SIG-M5 (cell line): ENCODE data around the gene GPR137B.

ENCODE experiments used
- DNase-seq: peaks from one replicate; lab custom pipeline; 2025; lab: John Stamatoyannopoulos, UW

GPR137B gene

GRCh38 chr1:236114076-236114747, 28.1 kb upstream of the GPR137B start:
- no peak for DNase-seq

GRCh38 chr1:236117710-236118109, 24.6 kb upstream of the GPR137B start:
- no peak for DNase-seq

- no peak for DNase-seq
Observed at GRCh38 chr1:236119943-236120484, 22.3 kb upstream of the GPR137B start.

- no peak for DNase-seq
Observed at GRCh38 chr1:236120721-236121153, 21.6 kb upstream of the GPR137B start.

DNA sequence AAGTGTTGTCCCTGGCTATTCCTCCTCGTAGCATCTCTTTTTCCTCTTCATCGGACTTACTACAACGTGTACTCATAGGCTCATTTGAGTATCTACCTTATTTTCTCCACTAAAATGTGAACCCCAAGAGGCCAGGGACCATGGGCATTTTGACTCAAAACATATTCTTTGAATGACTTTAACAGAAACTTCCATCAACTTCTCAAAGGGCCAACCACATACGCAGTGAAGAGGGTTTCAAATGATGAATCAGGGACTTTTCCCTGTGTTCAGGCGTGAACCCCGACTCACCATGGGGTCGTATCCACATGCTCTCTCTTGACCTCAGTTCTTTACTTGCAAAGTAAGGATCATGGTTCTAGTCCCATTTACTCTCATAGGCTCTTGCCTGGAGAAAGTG, 20.2 kb upstream of the GPR137B start:
- DNase-seq, result no peak

- DNase-seq, result no peak
Observed at GRCh38 chr1:236123563-236123962, 18.8 kb upstream of the GPR137B start.

DNA sequence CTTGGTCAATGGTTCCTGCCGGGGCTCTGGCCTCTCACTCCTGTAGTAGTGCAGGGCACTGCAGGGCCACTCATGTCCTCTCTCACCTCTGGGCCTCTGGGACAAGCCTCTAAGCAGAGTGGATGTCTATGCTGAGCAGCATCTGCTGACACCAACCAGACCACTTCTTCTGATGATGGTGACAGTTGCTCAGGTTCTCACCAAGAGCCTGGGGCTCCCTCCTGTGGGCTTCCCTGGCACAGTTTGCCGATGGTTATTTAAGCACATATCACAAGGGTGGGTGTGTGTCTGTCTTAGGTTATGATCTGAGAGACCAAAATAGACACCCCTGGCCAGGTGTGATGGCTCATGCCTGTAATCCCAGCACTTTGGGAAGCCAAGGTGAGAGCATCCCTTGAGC, 17.4 kb upstream of the GPR137B start:
- no peak for DNase-seq

DNA sequence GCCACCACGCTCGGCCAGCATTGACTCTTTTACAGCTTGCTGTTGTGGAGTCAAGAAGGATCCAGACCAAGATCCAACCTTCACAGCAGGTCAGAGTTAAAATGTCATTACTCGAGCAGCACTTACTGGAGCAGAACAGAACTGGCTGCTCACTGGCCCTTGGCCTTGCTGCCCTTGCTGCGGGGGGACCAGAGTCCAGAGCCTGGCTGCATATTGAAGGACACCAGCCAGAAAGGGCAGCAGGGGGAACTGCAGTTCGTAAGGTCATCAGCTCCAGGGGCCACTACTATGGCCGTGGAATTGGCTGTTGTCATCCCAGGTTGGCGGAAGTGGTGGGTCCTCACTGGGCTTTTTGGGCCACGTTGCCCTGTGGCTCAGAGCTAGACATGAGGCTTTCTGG, 15.3 kb upstream of the GPR137B start:
- DNase-seq, result no peak

DNA sequence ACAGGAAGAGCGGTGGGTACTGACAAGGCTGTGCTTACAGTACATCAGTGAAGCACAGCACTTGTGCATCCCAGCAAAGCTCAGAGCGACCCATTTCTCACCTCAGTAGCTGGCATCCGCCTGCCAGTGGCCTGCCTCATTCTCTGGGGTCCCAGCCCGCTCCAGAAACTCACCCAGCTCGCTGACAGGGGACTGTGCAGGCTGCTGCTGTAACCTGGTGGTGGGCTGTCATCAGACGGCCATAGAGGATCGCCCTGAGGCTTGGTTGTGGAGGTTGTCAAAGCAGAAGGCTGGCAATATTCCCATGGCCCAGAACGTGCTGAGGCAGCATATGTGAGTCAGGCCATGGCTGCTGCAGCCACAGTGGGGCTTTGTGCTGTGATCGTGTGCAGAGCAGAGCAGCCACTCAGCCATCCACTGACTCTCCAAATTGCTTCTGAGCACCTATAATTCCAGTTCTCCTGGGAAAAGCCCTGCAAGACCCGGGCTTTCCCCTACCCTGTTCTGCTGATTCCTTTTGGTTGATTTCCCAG, 13.6 kb upstream of the GPR137B start:
- no peak for DNase-seq

- no peak for DNase-seq
Observed at GRCh38 chr1:236129306-236129705, 13.0 kb upstream of the GPR137B start.

DNA sequence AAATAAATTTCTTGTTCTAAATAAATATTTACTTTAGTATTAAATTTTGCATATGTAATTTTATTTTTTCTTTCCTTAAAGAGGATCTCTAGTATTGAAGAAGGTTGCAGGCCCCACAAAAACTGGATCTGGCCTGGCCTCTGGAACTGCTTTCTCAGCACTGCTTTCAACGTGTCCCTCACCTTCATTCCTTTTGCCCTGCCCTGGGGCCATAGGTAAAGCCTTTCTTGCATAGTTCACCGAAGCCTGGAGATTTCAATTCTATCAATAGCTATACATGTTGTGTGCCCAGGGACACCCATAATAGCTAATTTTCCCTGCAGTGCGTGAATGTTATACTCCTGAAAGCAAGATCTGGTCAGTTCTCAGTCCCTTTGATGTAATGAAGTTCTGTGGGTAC, 12.0 kb upstream of the GPR137B start:
- no peak for DNase-seq

DNA sequence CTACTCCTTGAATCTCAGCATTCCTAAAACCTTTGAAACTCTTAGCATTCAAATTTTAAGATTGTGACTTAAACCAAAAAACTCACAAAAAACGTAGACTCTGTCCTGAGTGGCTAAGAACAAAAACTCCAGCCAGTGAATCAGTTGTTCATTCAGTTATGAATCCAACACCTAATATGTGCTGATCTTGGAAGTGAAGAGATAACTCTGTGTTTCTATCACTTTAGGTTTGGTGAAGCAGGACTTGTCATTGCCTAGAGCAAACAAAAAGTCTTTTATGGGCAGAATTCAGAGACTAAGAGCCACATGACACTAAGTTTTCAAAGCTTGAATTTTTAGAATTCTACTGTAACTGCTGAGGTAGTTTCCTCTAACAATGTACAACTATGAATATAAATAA, 10.4 kb upstream of the GPR137B start:
- DNase-seq, result no peak

DNA sequence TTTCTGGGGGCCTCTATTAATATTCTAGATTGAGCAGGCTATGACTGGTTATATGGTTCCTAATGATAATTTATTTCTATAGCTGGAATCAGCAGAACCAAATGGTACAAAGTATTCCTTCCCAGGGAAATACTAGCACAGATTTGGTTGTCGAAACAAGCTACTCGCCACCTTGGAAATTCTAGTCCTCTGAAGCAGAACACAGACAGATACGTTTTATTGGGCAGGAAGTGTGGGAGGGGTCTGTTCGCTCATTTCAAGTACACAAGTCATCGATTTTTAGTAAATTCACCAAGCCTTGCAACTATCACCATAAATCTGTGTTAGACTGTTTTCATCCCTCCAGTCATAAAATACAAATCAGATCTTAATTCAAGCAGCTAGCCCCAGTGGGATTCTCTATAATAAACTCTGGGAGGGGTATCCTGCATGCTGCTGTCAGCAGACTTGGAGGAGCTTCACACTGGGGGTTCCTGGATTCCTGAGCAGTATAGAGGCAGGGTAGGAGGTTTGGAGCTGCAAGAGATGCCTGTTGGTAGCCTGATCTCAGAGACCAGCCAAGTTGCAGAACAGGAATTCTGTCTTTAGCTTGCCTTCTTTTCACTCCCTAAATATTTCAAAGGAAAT, 9.8 kb upstream of the GPR137B start:
- no peak for DNase-seq

- DNase-seq, result no peak
Observed at GRCh38 chr1:236133339-236133738, 9.0 kb upstream of the GPR137B start.

GRCh38 chr1:236133802-236134201, 8.5 kb upstream of the GPR137B start:
- DNase-seq, result no peak

- no peak for DNase-seq
Observed at GRCh38 chr1:236137285-236137852, 5.0 kb upstream of the GPR137B start.

DNA sequence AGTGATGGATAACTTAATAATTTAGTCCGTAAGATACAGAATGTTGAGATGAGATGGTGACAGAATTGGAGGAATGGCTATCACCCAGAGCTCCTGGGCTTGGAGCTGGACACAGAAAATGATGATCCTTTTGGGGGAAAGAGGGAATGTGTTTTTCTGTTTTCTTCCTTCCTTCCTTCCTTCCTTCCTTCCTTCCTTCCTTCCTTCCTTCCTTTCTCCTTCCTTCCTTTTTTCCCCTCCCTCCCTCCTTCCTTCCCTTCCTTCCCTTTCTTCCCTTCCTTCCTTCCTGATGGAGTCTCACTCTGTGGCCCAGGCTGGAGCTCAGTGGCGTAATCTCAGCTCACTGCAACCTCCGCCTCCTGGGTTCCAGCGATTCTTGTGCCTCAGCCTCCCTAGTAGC, 2.8 kb upstream of the GPR137B start:
- no peak for DNase-seq

- no peak for DNase-seq
Observed at GRCh38 chr1:236140705-236141446, 1.5 kb upstream of the GPR137B start.

- DNase-seq, result no peak
Observed at GRCh38 chr1:236141447-236142252, 689 bp upstream of the GPR137B start.

DNA sequence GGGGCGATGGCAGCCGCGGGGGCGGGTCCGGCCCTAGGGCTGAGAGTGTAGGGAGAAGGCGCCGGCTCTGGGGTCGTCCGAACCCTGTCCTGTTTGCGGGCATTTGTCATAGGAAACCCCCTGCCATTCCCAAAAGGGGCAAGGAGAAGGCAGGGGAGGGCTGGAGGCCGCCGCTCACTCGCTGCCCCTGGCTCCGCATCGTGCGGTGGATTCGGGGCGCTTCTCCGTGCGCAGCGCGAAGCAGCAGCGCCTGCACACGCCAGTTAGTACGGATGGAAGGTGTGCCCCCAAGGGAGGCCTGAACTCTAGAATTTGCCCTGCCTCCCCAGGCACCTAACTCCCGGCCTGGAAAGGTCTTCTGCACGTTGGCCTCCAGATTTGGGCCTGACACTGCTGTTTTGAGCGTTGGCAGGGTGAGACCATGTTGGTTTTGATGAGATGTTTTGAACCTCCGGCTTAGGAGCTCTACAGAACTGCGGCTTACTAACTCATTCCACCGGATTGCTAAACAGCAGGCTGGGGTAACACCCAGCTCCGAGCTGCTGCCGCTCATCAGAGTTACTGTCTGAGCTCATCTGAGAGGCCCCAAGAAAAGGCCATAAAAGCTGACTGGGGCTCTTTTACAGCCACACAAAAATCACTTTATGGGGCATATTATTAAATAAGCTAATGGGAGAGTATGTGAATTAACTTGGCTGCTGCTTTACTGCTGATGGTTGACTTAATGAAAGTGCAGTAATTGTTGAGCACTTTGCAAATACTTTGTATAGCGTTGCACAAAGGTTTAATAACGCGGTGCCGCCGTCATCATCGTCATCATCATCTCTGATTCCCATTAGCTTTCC, 987 bp downstream of the GPR137B start:
- DNase-seq, result peak; percentile 81

GRCh38 chr1:236144033-236144432, 1.7 kb downstream of the GPR137B start:
- no peak for DNase-seq
